Measurements from ENCODE around the gene GPR65. TPM values are rescaled to one million over a fixed set of nuclear protein-coding genes. Genes with fewer than 3 reads are reported as not detected.

GPR65 gene
- total RNA-seq, 4 donors from 2014 or later: 0.32 to 0.47 (median 0.38) TPM; not detected in 1

GRCh38 chr14:88029500-88029899 is 24.6 kb downstream of the GPR65 start:
- no peak overlapping the region for H3K4me3 ChIP-seq
- no peaks in the 10 kb centered on the region for H3K36me3 ChIP-seq
- H3K4me1 ChIP-seq: no peaks in the 10 kb centered on the region
- H3K27me3 ChIP-seq: no peaks in the 10 kb centered on the region
- H3K27ac ChIP-seq: no peak overlapping the region
- no peak for DNase-seq (ENCODE audit: low spot score in 2 of 2)
- WGBS: 68% methylated on average over 2 of the region's 2 CpGs
- no peak for TF ChIP-seq EP300 (IDR thresholded peaks at IDR 0.05)
- TF ChIP-seq POLR2A (IDR thresholded peaks at IDR 0.05): no peak
- TF ChIP-seq CTCF (IDR thresholded peaks at IDR 0.05): no peak
- TF ChIP-seq POLR2AphosphoS5 (IDR thresholded peaks at IDR 0.05): no peak
- H3K9me3 ChIP-seq: no peaks in the 10 kb centered on the region

- H3K4me1 ChIP-seq: no peaks in the 10 kb centered on the region
- no peak overlapping the region for H3K4me3 ChIP-seq
- no peak overlapping the region for H3K27ac ChIP-seq
- TF ChIP-seq POLR2AphosphoS5 (IDR thresholded peaks at IDR 0.05) (no peak), EP300 (IDR thresholded peaks at IDR 0.05) (no peak), POLR2A (IDR thresholded peaks at IDR 0.05) (no peak), CTCF (IDR thresholded peaks at IDR 0.05) (no peak)
- WGBS: 50% methylated on average over 1 of the region's 1 CpG
- no peaks in the 10 kb centered on the region for H3K27me3 ChIP-seq
- no peak for DNase-seq (ENCODE audit: low spot score in 2 of 2)
- H3K36me3 ChIP-seq: no peaks in the 10 kb centered on the region
- H3K9me3 ChIP-seq: no peaks in the 10 kb centered on the region
These were observed 25.1 kb downstream of the GPR65 start for GRCh38 chr14:88030079-88030478.

- Histone ChIP-seq H3K9me3 (no peaks in the 10 kb centered on the region), H3K36me3 (no peaks in the 10 kb centered on the region), H3K27ac (no peak overlapping the region), H3K4me3 (no peak overlapping the region), H3K27me3 (no peaks in the 10 kb centered on the region), H3K4me1 (no peaks in the 10 kb centered on the region)
- TF ChIP-seq POLR2A (IDR thresholded peaks at IDR 0.05) (no peak), POLR2AphosphoS5 (IDR thresholded peaks at IDR 0.05) (no peak), EP300 (IDR thresholded peaks at IDR 0.05) (no peak), CTCF (IDR thresholded peaks at IDR 0.05) (no peak)
- WGBS: 43% methylated on average over 1 of the region's 1 CpG
- DNase-seq (ENCODE audit: low spot score in 2 of 2): no peak
These were observed 26.0 kb downstream of the GPR65 start for GRCh38 chr14:88030892-88031291.

GRCh38 chr14:88032373-88032772 is 27.4 kb downstream of the GPR65 start:
- Histone ChIP-seq H3K4me3 (no peak overlapping the region), H3K4me1 (no peaks in the 10 kb centered on the region), H3K9me3 (no peaks in the 10 kb centered on the region), H3K27me3 (no peaks in the 10 kb centered on the region), H3K27ac (no peak overlapping the region), H3K36me3 (no peaks in the 10 kb centered on the region)
- TF ChIP-seq EP300 (IDR thresholded peaks at IDR 0.05): no peak
- no peak for TF ChIP-seq CTCF (IDR thresholded peaks at IDR 0.05)
- no peak for TF ChIP-seq POLR2AphosphoS5 (IDR thresholded peaks at IDR 0.05)
- TF ChIP-seq POLR2A (IDR thresholded peaks at IDR 0.05): no peak
- WGBS: 94% methylated on average over 1 of the region's 1 CpG
- DNase-seq (ENCODE audit: low spot score in 2 of 2): no peak

GRCh38 chr14:88034076-88034475 is 29.1 kb downstream of the GPR65 start:
- Histone ChIP-seq H3K4me3 (no peak overlapping the region), H3K4me1 (no peaks in the 10 kb centered on the region), H3K9me3 (no peaks in the 10 kb centered on the region), H3K27me3 (no peaks in the 10 kb centered on the region), H3K36me3 (no peaks in the 10 kb centered on the region), H3K27ac (no peak overlapping the region)
- WGBS: 62% methylated on average over 2 of the region's 2 CpGs
- DNase-seq (ENCODE audit: low spot score in 2 of 2): no peak
- TF ChIP-seq EP300 (IDR thresholded peaks at IDR 0.05) (no peak), POLR2A (IDR thresholded peaks at IDR 0.05) (no peak), POLR2AphosphoS5 (IDR thresholded peaks at IDR 0.05) (no peak), CTCF (IDR thresholded peaks at IDR 0.05) (no peak)

Data from suprapubic skin (tissue), 4 donors.